ENCODE data around the gene AARS2. TPM values are rescaled to one million over a fixed set of nuclear protein-coding genes. Genes with fewer than 3 reads are reported as not detected.

The AARS2 gene
- total RNA-seq, 4 donors from 2014 or later = 14.1 to 24.7 (median 21.0) TPM

DNA sequence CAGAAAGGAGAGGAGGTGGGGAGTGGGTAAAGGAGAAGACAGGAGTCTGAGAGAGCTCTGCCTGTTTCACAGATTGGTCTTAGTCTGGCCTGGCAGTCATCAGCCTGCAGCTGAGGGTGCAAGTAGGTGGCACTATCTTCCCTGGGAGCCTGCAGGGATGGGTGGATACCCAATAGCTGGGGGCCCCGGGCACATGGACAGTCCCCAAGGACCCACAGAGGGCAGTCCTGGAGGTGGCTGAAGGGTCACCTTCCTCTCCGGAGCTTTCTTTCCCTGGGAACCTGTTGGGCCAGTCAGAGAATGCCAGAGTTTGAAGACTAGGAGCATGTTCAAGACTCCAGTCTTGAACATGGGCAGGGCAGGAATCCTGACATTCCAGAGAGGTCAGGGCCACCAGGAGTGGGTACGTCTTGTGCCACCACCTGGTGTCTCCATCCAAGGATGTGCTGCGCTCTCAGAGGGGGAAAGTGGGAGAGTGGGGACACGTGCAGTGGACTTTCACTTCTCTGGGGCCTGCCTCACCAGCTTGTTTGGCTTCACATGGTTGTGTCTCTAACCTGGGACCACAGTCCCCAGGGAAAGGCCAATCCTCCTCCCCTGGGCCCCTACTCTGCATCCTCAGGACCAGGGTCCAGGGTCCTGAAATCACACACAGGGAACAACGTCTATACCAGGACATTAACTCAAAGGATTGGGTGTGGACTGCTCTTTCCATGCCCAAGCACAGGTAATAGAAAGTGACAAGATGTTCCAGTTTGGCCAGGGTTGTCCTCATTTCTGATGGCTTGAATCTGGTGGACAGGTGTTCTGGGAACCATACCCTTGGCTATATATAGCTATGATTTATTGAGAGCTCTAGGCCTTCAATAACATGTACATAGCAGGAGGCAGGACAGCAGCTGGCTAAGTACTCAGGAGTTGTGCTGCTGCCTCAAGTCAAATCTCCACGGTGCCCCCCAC, 18.0 kb downstream of the AARS2 start:
- intact Hi-C loops (cut with DNase I; ENCODE audit: low total_unique reads) = no loop called here
- H3K36me3 ChIP-seq = no peaks in the 10 kb centered on the region
- H3K9me3 ChIP-seq = no peaks in the 10 kb centered on the region
- peaks cover 0 to 18% of the 10 kb centered on the region in 2 donors for H3K27me3 ChIP-seq
- TF ChIP-seq, protein P1, sequence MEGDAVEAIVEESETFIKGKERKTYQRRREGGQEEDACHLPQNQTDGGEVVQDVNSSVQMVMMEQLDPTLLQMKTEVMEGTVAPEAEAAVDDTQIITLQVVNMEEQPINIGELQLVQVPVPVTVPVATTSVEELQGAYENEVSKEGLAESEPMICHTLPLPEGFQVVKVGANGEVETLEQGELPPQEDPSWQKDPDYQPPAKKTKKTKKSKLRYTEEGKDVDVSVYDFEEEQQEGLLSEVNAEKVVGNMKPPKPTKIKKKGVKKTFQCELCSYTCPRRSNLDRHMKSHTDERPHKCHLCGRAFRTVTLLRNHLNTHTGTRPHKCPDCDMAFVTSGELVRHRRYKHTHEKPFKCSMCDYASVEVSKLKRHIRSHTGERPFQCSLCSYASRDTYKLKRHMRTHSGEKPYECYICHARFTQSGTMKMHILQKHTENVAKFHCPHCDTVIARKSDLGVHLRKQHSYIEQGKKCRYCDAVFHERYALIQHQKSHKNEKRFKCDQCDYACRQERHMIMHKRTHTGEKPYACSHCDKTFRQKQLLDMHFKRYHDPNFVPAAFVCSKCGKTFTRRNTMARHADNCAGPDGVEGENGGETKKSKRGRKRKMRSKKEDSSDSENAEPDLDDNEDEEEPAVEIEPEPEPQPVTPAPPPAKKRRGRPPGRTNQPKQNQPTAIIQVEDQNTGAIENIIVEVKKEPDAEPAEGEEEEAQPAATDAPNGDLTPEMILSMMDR (IDR thresholded peaks at IDR 0.05) = no peak
- no peak for TF ChIP-seq POLR2A (IDR thresholded peaks at IDR 0.05)
- no peak for DNase-seq
- peaks cover 0 to 13% of the 10 kb centered on the region in 2 donors for H3K4me1 ChIP-seq
- no peak overlapping the region for H3K4me3 ChIP-seq
- H3K27ac ChIP-seq = no peak overlapping the region

DNA sequence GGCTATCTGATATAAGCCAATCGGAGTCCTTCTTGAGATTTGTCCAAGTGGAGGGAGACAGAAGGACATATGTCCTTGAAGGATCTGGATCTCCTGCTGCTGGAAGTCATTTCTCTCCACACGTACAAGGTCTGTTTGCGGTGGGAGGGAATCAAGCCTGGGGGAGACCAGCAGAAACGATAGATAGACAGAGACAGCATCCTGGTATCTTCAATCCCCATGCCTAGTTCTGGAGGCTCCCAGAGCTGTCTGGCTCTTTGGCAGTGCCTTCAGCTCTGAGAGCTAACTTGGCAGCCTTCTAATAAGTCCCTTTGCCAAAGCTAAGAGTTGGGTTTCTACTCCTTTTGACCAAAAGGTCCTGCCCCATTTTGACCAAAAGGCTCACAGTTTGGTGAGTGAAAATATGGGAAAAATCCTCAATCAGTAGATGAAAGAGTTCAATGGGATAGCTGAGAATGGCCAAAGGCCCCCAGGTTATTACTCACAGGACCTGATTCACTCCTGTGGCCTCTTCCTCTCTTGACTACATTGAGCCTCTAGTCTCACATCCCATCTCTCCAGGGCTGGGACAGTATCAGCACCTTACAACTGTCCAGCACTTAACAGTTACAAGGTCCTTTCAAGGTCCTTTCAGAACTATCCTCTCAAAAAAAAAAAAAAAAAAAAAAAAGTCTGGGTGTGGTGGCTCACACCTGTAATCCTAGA, 20.3 kb downstream of the AARS2 start:
- no peak for DNase-seq
- no peaks in the 10 kb centered on the region for H3K9me3 ChIP-seq
- no peaks in the 10 kb centered on the region for H3K36me3 ChIP-seq
- peaks cover 0 to 11% of the 10 kb centered on the region in 2 donors for H3K4me1 ChIP-seq
- intact Hi-C loops (cut with DNase I; ENCODE audit: low total_unique reads) = no loop called here
- H3K27ac ChIP-seq = no peak overlapping the region
- no peak overlapping the region for H3K4me3 ChIP-seq
- TF ChIP-seq, protein P1 (IDR thresholded peaks at IDR 0.05) = no peak
- no peak for TF ChIP-seq POLR2A (IDR thresholded peaks at IDR 0.05)
- H3K27me3 ChIP-seq = peaks cover 0 to 18% of the 10 kb centered on the region in 2 donors

DNA sequence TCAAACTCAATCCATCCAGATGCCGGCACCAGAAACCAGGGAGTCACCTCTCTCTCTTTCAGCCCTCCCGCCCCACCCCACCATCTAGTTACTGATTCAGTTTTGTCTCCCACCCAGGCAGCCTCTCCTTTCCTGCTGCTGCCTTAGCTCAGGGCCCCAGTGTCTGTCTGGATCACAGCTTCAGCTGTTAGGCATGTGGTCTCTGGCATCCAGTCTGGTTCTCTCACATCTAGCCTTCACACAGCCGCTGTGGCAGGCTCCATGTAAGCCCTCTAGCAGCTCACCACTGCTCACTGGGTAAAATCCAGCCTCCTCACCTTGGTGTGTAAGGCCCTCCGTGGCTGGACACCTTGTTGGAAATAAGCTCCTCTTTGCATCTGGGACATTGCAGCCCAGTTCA, 21.3 kb downstream of the AARS2 start:
- intact Hi-C loops (cut with DNase I; ENCODE audit: low total_unique reads) = no loop called here
- no peak for TF ChIP-seq POLR2A (IDR thresholded peaks at IDR 0.05)
- TF ChIP-seq, protein P1 (IDR thresholded peaks at IDR 0.05) = no peak
- peaks cover 0 to 18% of the 10 kb centered on the region in 2 donors for H3K27me3 ChIP-seq
- H3K36me3 ChIP-seq = no peaks in the 10 kb centered on the region
- H3K27ac ChIP-seq = no peak overlapping the region
- H3K4me3 ChIP-seq = no peak overlapping the region
- peaks cover 0 to under 1% of the 10 kb centered on the region in 2 donors for H3K4me1 ChIP-seq
- H3K9me3 ChIP-seq = no peaks in the 10 kb centered on the region
- DNase-seq = no peak

DNA sequence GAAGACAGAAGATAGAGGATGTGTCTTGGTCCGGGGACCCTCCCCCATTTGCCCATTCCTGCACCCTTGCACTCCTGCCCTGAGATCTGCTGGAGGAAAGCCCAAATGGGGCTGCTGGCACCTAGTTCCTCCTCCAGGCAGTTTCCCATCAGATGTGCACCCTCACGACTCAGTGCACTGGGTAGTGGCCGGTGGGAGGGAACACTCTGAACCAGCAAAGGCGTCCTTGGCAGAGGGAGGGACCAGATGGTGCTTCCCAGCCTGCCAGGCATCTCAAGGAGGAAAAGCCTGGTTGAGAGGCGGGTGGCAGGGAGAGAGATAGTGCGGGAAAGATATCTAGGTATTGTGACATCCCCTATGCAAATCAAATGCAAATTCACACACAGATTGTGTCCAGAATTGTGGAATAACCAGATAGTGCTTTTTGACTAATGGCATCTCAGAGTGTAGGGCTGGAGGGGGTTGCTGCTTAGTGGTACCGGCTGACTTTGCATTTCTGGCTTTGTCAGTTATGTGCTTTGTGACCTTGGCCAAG, 23.4 kb downstream of the AARS2 start:
- no peaks in the 10 kb centered on the region for H3K36me3 ChIP-seq
- H3K9me3 ChIP-seq = no peaks in the 10 kb centered on the region
- no peak for DNase-seq
- no peak overlapping the region for H3K27ac ChIP-seq
- H3K4me3 ChIP-seq = no peak overlapping the region
- no peaks in the 10 kb centered on the region for H3K4me1 ChIP-seq
- intact Hi-C loops (cut with DNase I; ENCODE audit: low total_unique reads) = no loop called here
- TF ChIP-seq, protein P1 (IDR thresholded peaks at IDR 0.05) = no peak
- no peak for TF ChIP-seq POLR2A (IDR thresholded peaks at IDR 0.05)
- peaks cover 0 to 9% of the 10 kb centered on the region in 2 donors for H3K27me3 ChIP-seq

Data from uterus (tissue), 4 donors.